Esophagus muscularis mucosa (tissue), 4 donors: ENCODE data around the gene CIAO1.
"Not testable (repeated sequence)": the region's sequence is repeated elsewhere in the genome, so short reads cannot be mapped to it uniquely, and the experiment has no call there.

Source experiments
- EP300 ChIP-seq: sonication (generic); formaldehyde crosslinking; IDR thresholded peaks from one replicate; pipeline ENCODE4 v1.6.1; 2017; ENCODE audit warnings: antibody characterized with exemption
- POLR2A ChIP-seq: fragments of 450-650 bp; IDR thresholded peaks from one replicate; pipeline ENCODE4 v1.6.1; 2017; ENCODE audit warnings: antibody characterized with exemption, moderate library complexity, mild to moderate bottlenecking, low read depth
- POLR2AphosphoS5 ChIP-seq, 2 donors: sonication (generic); formaldehyde crosslinking; IDR thresholded peaks; one replicate each; pipeline ENCODE4 v1.6.1; 2017; ENCODE audit warnings: antibody characterized with exemption in 2 of 2
- TF ChIP-seq, protein P1 (sequence below), 3 experiments: fragments of 200-600 bp in 2 of 3; fragments of 450-650 bp in 1 of 3; sonication (generic) in 2 of 3; IDR thresholded peaks; one replicate each; pipeline ENCODE4 v1.5.1; 2017 to 2019; ENCODE audit warnings: antibody characterized with exemption in 3 of 3, mild to moderate bottlenecking in 2 of 3, moderate library complexity in 1 of 3

DNA sequence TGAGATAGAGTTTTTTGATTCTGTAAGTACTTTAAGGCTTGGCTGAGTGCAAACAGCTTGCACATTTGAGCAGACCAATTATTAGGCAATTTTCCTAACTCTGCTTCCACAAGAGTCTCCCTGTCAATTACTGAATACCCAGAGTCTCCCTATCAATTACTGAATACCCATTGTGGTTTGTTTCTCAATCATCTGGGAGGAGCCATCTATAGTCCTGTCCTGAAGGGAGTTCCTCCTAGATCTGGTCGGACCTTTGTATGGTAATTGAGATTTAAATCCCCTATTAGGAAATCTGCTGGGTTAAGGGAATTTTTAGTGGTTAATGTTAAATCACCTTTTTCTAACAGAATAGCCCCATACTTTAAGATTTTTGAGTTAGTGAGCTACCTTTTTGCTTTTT lies 44.9 kb upstream of the CIAO1 start:
- TF ChIP-seq, protein P1, sequence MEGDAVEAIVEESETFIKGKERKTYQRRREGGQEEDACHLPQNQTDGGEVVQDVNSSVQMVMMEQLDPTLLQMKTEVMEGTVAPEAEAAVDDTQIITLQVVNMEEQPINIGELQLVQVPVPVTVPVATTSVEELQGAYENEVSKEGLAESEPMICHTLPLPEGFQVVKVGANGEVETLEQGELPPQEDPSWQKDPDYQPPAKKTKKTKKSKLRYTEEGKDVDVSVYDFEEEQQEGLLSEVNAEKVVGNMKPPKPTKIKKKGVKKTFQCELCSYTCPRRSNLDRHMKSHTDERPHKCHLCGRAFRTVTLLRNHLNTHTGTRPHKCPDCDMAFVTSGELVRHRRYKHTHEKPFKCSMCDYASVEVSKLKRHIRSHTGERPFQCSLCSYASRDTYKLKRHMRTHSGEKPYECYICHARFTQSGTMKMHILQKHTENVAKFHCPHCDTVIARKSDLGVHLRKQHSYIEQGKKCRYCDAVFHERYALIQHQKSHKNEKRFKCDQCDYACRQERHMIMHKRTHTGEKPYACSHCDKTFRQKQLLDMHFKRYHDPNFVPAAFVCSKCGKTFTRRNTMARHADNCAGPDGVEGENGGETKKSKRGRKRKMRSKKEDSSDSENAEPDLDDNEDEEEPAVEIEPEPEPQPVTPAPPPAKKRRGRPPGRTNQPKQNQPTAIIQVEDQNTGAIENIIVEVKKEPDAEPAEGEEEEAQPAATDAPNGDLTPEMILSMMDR (IDR thresholded peaks at IDR 0.05) = not testable (repeated sequence)
- TF ChIP-seq POLR2A; POLR2AphosphoS5 (IDR thresholded peaks at IDR 0.05); EP300: not testable (repeated sequence)
